ENCODE results near the gene PA2G4. TPM values are rescaled to one million over a fixed set of nuclear protein-coding genes. Genes with fewer than 3 reads are reported as not detected.
A peak's percentile ranks its signal among the peaks of the same experiment; 100 is the strongest.

Gene PA2G4
- total and polyA plus RNA-seq, 2 donors (not counting 1 experiment from before 2014, with no cell fraction given) = 92.2 to 202 TPM

DNA sequence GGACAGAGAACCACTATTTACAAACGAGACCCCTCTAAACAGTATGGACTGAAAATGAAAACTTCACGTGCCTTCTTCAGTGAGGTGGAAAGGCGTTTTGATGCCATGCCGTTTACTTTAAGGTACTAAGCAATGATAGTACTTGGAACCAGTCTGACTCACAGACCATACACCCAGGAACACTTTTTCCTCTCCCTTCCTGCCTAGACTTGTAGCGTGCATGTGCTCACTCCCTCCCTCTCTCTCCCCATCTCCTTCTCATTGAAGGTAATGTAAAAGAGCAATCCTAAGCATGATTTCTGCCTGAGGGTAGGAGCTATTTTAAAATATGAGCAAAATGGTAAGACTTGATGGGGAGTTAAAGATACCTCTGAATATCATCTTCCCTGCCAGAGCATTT lies 6.2 kb downstream of the PA2G4 start:
- Histone ChIP-seq H3K4me3 (replicated peaks in 1 of 4; ENCODE audit: control extremely low read depth in 1 of 4, insufficient read depth in 1 of 4, low read depth in 3 of 4, low read length in 4 of 4) (no peak overlapping the region), H3K27ac (ENCODE audit: insufficient read depth, low read length) (no peak overlapping the region), H3K36me3 (ENCODE audit: control insufficient read depth, insufficient read depth, low read length) (peaks cover 17% of the 10 kb centered on the region), H3K79me2 (ENCODE audit: control insufficient read depth, insufficient read depth, low read length) (peaks cover 19% of the 10 kb centered on the region), H3K9ac (ENCODE audit: insufficient read depth, low read length) (no peak overlapping the region), H3K9me3 (ENCODE audit: control insufficient read depth, insufficient read depth, low read depth, low read length) (no peaks in the 10 kb centered on the region), H3K4me1 (ENCODE audit: control insufficient read depth, extremely low read depth, insufficient read depth, low read length) (peaks cover 5% of the 10 kb centered on the region), H3K27me3 (ENCODE audit: control insufficient read depth, insufficient read depth, low read length) (no peaks in the 10 kb centered on the region), H2AFZ (ENCODE audit: low read length) (no peak overlapping the region), H3K4me2 (ENCODE audit: extremely low read depth, insufficient read depth, low read length) (no peak overlapping the region), H4K20me1 (ENCODE audit: control insufficient read depth, extremely low read depth, insufficient read depth, low read length) (no peaks in the 10 kb centered on the region)
- TF ChIP-seq EZH2 (IDR thresholded peaks at IDR 0.05; ENCODE audit: low read length, missing control alignments) = no peak
- TF ChIP-seq, protein P1, sequence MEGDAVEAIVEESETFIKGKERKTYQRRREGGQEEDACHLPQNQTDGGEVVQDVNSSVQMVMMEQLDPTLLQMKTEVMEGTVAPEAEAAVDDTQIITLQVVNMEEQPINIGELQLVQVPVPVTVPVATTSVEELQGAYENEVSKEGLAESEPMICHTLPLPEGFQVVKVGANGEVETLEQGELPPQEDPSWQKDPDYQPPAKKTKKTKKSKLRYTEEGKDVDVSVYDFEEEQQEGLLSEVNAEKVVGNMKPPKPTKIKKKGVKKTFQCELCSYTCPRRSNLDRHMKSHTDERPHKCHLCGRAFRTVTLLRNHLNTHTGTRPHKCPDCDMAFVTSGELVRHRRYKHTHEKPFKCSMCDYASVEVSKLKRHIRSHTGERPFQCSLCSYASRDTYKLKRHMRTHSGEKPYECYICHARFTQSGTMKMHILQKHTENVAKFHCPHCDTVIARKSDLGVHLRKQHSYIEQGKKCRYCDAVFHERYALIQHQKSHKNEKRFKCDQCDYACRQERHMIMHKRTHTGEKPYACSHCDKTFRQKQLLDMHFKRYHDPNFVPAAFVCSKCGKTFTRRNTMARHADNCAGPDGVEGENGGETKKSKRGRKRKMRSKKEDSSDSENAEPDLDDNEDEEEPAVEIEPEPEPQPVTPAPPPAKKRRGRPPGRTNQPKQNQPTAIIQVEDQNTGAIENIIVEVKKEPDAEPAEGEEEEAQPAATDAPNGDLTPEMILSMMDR (conservative IDR thresholded peaks at IDR 0.05 in 1 of 2, IDR thresholded peaks at IDR 0.05 in 1 of 2; ENCODE audit: low read depth in 1 of 2, low read length in 2 of 2) = no peak
- DNase-seq (ENCODE audit: low read depth in 2 of 2) = no peak

DNA sequence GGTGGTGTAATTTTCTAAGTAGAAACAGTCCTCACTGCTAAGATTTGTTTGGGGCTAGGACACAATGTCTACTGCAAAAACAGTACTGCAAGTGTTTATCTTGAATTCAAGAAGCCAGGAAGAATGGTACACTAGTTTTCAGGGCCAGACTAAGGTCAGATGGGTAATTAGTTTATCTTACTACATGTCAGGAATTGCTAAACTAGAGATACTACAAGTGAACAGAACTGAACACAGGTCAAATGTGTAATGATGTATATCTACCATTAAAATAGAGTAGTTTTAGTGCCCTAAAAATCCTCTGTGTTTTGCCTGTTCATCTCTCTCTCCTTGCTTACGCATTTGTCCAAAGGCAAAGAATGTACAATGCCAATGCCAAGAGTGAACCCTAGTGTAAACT lies 9.7 kb downstream of the PA2G4 start:
- H3K9ac ChIP-seq (ENCODE audit: insufficient read depth, low read length) = no peak overlapping the region
- H3K27ac ChIP-seq (ENCODE audit: insufficient read depth, low read length) = no peak overlapping the region
- peaks cover 10% of the 10 kb centered on the region for H3K36me3 ChIP-seq (ENCODE audit: control insufficient read depth, insufficient read depth, low read length)
- no peak for DNase-seq (ENCODE audit: low read depth in 2 of 2)
- no peak overlapping the region for H3K4me3 ChIP-seq (replicated peaks in 1 of 4; ENCODE audit: control extremely low read depth in 1 of 4, insufficient read depth in 1 of 4, low read depth in 3 of 4, low read length in 4 of 4)
- peaks cover 12% of the 10 kb centered on the region for H3K79me2 ChIP-seq (ENCODE audit: control insufficient read depth, insufficient read depth, low read length)
- no peaks in the 10 kb centered on the region for H4K20me1 ChIP-seq (ENCODE audit: control insufficient read depth, extremely low read depth, insufficient read depth, low read length)
- no peaks in the 10 kb centered on the region for H3K27me3 ChIP-seq (ENCODE audit: control insufficient read depth, insufficient read depth, low read length)
- peaks cover 5% of the 10 kb centered on the region for H3K4me1 ChIP-seq (ENCODE audit: control insufficient read depth, extremely low read depth, insufficient read depth, low read length)
- TF ChIP-seq, protein P1 (conservative IDR thresholded peaks at IDR 0.05 in 1 of 2, IDR thresholded peaks at IDR 0.05 in 1 of 2; ENCODE audit: low read depth in 1 of 2, low read length in 2 of 2) = no peak
- no peak for TF ChIP-seq EZH2 (IDR thresholded peaks at IDR 0.05; ENCODE audit: low read length, missing control alignments)
- no peaks in the 10 kb centered on the region for H3K9me3 ChIP-seq (ENCODE audit: control insufficient read depth, insufficient read depth, low read depth, low read length)
- H2AFZ ChIP-seq (ENCODE audit: low read length) = no peak overlapping the region
- H3K4me2 ChIP-seq (ENCODE audit: extremely low read depth, insufficient read depth, low read length) = no peak overlapping the region

DNA sequence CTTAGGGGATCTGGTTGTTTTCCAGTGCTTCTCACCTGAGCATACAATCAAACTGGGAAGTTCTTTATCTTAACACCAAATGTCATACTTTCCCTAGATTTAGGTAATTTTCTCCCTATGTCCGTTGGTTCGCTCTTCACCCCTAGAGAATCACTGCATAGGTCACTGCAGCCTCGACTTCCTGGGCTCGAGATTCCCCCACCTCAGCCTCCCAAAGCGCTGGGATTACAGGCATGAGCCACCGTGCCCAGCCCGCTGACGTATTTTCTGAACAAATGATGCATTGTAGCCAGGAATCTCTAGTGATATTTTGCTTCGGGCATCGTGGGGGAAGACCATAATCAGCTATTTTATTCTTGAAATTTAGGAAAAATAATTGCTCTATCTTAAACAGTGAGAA lies 11.0 kb downstream of the PA2G4 start:
- Histone ChIP-seq H3K9ac (ENCODE audit: insufficient read depth, low read length) (peak overlapping the region; percentile 59), H3K36me3 (ENCODE audit: control insufficient read depth, insufficient read depth, low read length) (peaks cover 9% of the 10 kb centered on the region), H3K4me1 (ENCODE audit: control insufficient read depth, extremely low read depth, insufficient read depth, low read length) (peaks cover 16% of the 10 kb centered on the region), H3K4me2 (ENCODE audit: extremely low read depth, insufficient read depth, low read length) (peak overlapping the region; percentile 79), H2AFZ (ENCODE audit: low read length) (no peak overlapping the region), H3K4me3 (replicated peaks in 1 of 4; ENCODE audit: control extremely low read depth in 1 of 4, insufficient read depth in 1 of 4, low read depth in 3 of 4, low read length in 4 of 4) (peak overlapping the region in 3 of 4 experiments; percentile 56 to 98 (median 78)), H3K27ac (ENCODE audit: insufficient read depth, low read length) (peak overlapping the region; percentile 91), H4K20me1 (ENCODE audit: control insufficient read depth, extremely low read depth, insufficient read depth, low read length) (no peaks in the 10 kb centered on the region), H3K27me3 (ENCODE audit: control insufficient read depth, insufficient read depth, low read length) (no peaks in the 10 kb centered on the region), H3K9me3 (ENCODE audit: control insufficient read depth, insufficient read depth, low read depth, low read length) (no peaks in the 10 kb centered on the region), H3K79me2 (ENCODE audit: control insufficient read depth, insufficient read depth, low read length) (peaks cover 14% of the 10 kb centered on the region)
- peak; percentile 20 to 47 for DNase-seq (ENCODE audit: low read depth in 2 of 2)
- no peak for TF ChIP-seq EZH2 (IDR thresholded peaks at IDR 0.05; ENCODE audit: low read length, missing control alignments)
- TF ChIP-seq, protein P1 (conservative IDR thresholded peaks at IDR 0.05 in 1 of 2, IDR thresholded peaks at IDR 0.05 in 1 of 2; ENCODE audit: low read depth in 1 of 2, low read length in 2 of 2) = no peak
